HG03108 (cell line): ENCODE measurements around the gene VPS26A.
"Not testable (repeated sequence)": the region's sequence is repeated elsewhere in the genome, so short reads cannot be mapped to it uniquely, and the experiment has no call there.

ENCODE experiments used
- ATAC-seq: cut with Tn5 transposase; IDR thresholded peaks from one replicate; pipeline ENCODE4 v1.9.1; 2021; ENCODE audit warnings: moderate library complexity; ENCODE audit not compliant: unreplicated experiment

Gene VPS26A

GRCh38 chr10:69102440-69102839, 21.5 kb upstream of the VPS26A start:
- no peak for ATAC-seq

GRCh38 chr10:69103784-69104183, 20.2 kb upstream of the VPS26A start:
- ATAC-seq, result no peak

GRCh38 chr10:69104994-69105790, 18.8 kb upstream of the VPS26A start:
- no peak for ATAC-seq

- no peak for ATAC-seq
Measured at GRCh38 chr10:69107176-69107490, 16.8 kb upstream of the VPS26A start.

- no peak for ATAC-seq
Measured at GRCh38 chr10:69107699-69108098, 16.3 kb upstream of the VPS26A start.

GRCh38 chr10:69119896-69120295, 4.1 kb upstream of the VPS26A start:
- no peak for ATAC-seq

- peak; percentile 16 for ATAC-seq
Measured at GRCh38 chr10:69123306-69123746, 652 bp upstream of the VPS26A start.

- ATAC-seq, result peak; percentile 27
Measured at GRCh38 chr10:69124563-69125268, 738 bp downstream of the VPS26A start.

- ATAC-seq, result no peak
Measured at GRCh38 chr10:69125554-69125953, 1.6 kb downstream of the VPS26A start.

- ATAC-seq, result no peak
Measured at GRCh38 chr10:69130251-69130650, 6.3 kb downstream of the VPS26A start.

- ATAC-seq, result no peak
Measured at GRCh38 chr10:69139961-69140360, 16.0 kb downstream of the VPS26A start.

GRCh38 chr10:69141304-69141703, 17.3 kb downstream of the VPS26A start:
- no peak for ATAC-seq

- not testable (repeated sequence) for ATAC-seq
Measured at GRCh38 chr10:69142074-69142473, 18.1 kb downstream of the VPS26A start.

- no peak for ATAC-seq
Measured at GRCh38 chr10:69142983-69143382, 19.0 kb downstream of the VPS26A start.

- no peak for ATAC-seq
Measured at GRCh38 chr10:69145329-69145728, 21.4 kb downstream of the VPS26A start.

GRCh38 chr10:69145864-69146263, 21.9 kb downstream of the VPS26A start:
- no peak for ATAC-seq

- no peak for ATAC-seq
Measured at GRCh38 chr10:69146759-69147158, 22.8 kb downstream of the VPS26A start.

GRCh38 chr10:69151984-69152383, 28.0 kb downstream of the VPS26A start:
- no peak for ATAC-seq

GRCh38 chr10:69153227-69153626, 29.2 kb downstream of the VPS26A start:
- ATAC-seq, result no peak

GRCh38 chr10:69160809-69161241, 36.8 kb downstream of the VPS26A start:
- ATAC-seq, result no peak

- no peak for ATAC-seq
Measured at GRCh38 chr10:69168493-69168892, 44.5 kb downstream of the VPS26A start.

- ATAC-seq, result no peak
Measured at GRCh38 chr10:69172241-69172982, 48.4 kb downstream of the VPS26A start.
